Brain microvascular endothelial cell (primary cell): Measurements from ENCODE around the gene SIGLEC5.

Experiments
- DNase-seq: peaks from one replicate; pipeline ENCODE4 v3.0.0-alpha.2; 2020
- H3K27ac ChIP-seq: fragments of 250-450 bp; sonication (Bioruptor Pico); 2 replicates; pipeline ENCODE4 v1.5.1; 2020; ENCODE audit warnings: mild to moderate bottlenecking, moderate library complexity
- H3K27me3 ChIP-seq: fragments of 250-450 bp; sonication (Bioruptor Pico); replicated peaks from 2 replicates; pipeline ENCODE4 v1.5.1; 2020; ENCODE audit warnings: mild to moderate bottlenecking
- H3K36me3 ChIP-seq: fragments of 250-450 bp; sonication (Bioruptor Pico); replicated peaks from 2 replicates; pipeline ENCODE4 v1.5.1; 2020; ENCODE audit warnings: mild to moderate bottlenecking
- H3K4me3 ChIP-seq: 2 replicates; pipeline ENCODE4 v1.5.1; 2011; ENCODE audit warnings: low read depth, mild to moderate bottlenecking, control low read depth, low read length, moderate library complexity
- in situ Hi-C: cut with HindIII; loops from 2 replicates; pipeline ENCODE4 v1.10.0; 2017; ENCODE audit warnings: low sequenced_read_pairs, low pct_ligation_motif_present
- TF ChIP-seq, protein P1 (sequence below): IDR thresholded peaks from 2 replicates; pipeline ENCODE4 v1.5.1; 2011; ENCODE audit warnings: low read depth, mild to moderate bottlenecking, moderate library complexity, low read length, control low read depth, inconsistent platforms; ENCODE audit errors: missing control alignments

SIGLEC5 gene

DNA sequence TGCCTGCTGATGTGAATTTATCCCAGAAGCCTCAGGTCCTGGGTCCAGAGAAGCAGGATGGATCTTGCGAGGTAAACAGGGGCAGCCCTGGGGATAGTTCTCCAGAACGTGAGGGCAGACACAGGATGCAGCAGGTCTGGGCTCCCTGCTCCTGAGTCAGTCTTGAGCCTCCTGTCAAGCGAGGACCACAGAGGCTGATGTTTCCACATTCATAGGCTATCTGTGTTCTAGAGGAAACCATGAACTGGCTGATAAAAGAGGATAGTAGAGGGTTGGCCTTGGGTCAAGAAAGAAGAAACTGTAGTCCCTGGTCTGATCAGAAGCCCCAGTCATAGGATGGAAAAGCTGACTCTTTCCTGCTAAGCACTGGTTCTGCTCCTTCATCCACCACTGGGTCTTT is 56.9 kb downstream of the SIGLEC5 start:
- TF ChIP-seq, protein P1, sequence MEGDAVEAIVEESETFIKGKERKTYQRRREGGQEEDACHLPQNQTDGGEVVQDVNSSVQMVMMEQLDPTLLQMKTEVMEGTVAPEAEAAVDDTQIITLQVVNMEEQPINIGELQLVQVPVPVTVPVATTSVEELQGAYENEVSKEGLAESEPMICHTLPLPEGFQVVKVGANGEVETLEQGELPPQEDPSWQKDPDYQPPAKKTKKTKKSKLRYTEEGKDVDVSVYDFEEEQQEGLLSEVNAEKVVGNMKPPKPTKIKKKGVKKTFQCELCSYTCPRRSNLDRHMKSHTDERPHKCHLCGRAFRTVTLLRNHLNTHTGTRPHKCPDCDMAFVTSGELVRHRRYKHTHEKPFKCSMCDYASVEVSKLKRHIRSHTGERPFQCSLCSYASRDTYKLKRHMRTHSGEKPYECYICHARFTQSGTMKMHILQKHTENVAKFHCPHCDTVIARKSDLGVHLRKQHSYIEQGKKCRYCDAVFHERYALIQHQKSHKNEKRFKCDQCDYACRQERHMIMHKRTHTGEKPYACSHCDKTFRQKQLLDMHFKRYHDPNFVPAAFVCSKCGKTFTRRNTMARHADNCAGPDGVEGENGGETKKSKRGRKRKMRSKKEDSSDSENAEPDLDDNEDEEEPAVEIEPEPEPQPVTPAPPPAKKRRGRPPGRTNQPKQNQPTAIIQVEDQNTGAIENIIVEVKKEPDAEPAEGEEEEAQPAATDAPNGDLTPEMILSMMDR: no peak
- Histone ChIP-seq H3K36me3 (peaks cover 21% of the 10 kb centered on the region), H3K27ac (peak overlapping the region; percentile 84), H3K4me3 (peak overlapping the region; percentile 35), H3K27me3 (no peaks in the 10 kb centered on the region)
- in situ Hi-C loops: no loop called here
- peak; percentile 22 for DNase-seq

DNA sequence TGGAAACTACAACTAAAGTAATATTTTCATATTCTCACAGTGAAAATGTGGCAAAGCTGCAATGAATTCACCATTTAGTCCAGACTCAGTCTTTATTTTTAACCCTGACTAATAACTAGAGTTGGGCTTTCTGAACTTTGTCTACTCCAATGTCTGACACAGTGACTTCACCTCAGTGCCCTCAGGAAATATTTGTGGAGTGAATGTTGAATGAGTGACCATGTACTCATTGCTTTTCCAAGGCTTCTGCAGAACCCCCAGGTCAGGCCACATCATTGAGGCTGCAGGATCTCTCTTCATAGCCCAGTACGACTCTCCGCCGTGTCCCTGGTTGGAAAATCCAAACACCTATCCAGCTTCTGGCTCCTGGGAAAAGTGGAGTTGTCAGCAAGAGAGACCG is 57.3 kb downstream of the SIGLEC5 start:
- TF ChIP-seq, protein P1: no peak
- peak overlapping the region; percentile 84 for H3K27ac ChIP-seq
- in situ Hi-C loops: no loop called here
- H3K36me3 ChIP-seq: peaks cover 16% of the 10 kb centered on the region
- DNase-seq: peak; percentile 84
- H3K4me3 ChIP-seq: peak overlapping the region; percentile 79
- H3K27me3 ChIP-seq: no peaks in the 10 kb centered on the region

DNA sequence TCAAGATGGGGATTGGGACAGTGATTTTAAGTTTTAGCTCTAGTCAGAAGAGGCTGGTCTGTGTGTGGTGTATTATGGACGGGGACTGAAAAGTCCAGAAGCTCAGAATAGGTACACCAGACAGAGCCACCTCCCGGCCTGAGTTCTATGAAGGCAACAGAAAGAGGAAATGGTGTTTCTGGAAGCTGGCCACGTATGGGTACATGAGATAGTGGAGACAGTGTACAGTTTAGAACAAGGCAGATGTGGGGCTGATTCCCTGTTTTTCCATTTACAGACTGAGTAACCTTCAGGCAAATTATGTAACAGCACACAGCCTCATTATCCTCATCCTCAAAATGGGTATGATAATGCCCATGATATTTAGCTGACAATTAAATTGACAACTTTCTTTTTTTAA is 57.8 kb downstream of the SIGLEC5 start:
- Histone ChIP-seq H3K36me3 (peaks cover 15% of the 10 kb centered on the region), H3K27me3 (no peaks in the 10 kb centered on the region), H3K27ac (peak overlapping the region; percentile 84), H3K4me3 (peak overlapping the region; percentile 79)
- TF ChIP-seq, protein P1: no peak
- in situ Hi-C loops: no loop called here
- DNase-seq: peak; percentile 24

DNA sequence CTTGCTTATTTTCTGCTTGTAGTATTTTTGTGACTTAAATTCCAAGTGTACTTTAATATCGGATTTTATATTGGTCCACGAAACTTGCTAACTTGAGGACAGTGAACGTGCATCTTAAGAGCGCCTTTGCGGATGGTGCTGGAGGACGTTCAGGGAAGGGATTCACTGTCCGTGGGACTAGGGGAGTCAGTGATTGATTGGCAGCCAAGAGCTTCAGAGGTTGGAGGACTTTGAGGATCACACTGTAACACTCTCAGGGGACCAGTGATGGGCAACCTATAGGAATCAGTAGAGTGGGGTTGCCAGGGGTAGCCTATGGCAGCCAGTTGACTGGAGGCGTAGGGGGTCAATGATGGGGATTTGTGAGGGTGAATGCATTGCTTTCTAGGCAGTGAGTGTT is 58.6 kb downstream of the SIGLEC5 start:
- Histone ChIP-seq H3K4me3 (peak overlapping the region; percentile 79), H3K36me3 (peaks cover 12% of the 10 kb centered on the region), H3K27ac (peak overlapping the region; percentile 84), H3K27me3 (no peaks in the 10 kb centered on the region)
- in situ Hi-C loops: no loop called here
- no peak for DNase-seq
- TF ChIP-seq, protein P1: no peak

DNA sequence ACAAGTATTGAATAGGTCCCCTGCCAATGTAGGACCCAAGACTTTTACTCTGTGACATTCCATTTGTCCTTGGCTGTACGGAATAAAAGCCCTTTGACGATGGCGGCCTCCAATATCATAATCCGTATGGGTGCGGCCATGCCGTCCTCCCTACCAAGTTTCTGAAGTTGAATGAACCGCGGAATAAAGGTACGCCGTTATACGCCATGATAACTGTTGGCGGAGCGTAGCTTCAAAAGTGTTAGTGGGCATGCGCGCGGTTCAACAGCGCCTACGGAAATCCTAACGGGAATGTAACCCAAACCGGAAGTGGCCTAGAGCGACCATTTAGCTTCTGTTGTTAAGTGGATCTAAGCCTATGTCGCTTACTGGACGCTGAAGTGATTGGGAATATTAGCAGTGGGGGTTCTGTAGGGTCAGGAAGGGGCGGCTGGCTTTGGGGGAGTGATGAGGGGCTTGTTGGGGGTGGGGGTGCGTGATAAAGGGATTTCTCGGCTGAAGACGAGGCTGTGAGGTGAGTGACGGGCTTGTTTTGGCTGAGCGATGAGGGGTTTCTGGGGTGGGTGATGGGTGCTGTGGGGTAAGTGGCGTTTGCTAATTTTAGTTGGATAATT is 59.1 kb downstream of the SIGLEC5 start, which contains the start of gene ZNF175:
TSS of gene ZNF175 (plus strand) at position 322 of the 614 bp plus-strand sequence. CDS start 2,047 bp downstream, outside the sequence.
- H3K36me3 ChIP-seq: peaks cover 8% of the 10 kb centered on the region
- H3K27ac ChIP-seq: peak within 1 kb of the TSS; percentile 84
- H3K27me3 ChIP-seq: no peaks in the 10 kb centered on the region
- in situ Hi-C loops: no loop called here
- peak; percentile 97 for DNase-seq
- TF ChIP-seq, protein P1: no peak
- peak within 1 kb of the TSS; percentile 79 for H3K4me3 ChIP-seq

DNA sequence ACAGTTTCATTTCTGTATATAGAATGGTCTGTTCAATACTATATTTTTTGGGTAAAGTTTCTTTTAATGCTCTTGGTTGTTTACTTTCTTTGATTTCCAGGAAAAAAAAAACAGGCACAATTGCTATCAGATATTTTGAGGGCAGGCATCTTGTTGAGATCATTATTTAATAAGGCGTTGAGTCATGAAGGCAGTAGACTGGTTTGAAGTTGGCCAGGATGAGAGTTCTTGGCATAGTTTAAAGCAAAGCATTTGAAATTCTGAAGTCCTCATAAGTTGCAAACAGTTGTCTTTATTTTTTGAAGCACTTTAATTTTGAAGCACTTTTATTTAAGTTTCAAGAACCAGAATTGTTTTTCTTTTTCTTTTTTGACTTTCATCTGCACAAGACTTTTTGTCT is 61.7 kb downstream of the SIGLEC5 start:
- H3K36me3 ChIP-seq: peaks cover 3% of the 10 kb centered on the region
- TF ChIP-seq, protein P1: no peak
- no peak overlapping the region for H3K27ac ChIP-seq
- H3K27me3 ChIP-seq: no peaks in the 10 kb centered on the region
- in situ Hi-C loops: no loop called here
- H3K4me3 ChIP-seq: no peak overlapping the region
- DNase-seq: no peak
